GM23248 (cell line): ENCODE results near the gene SSH3. TPM values are rescaled to one million over a fixed set of nuclear protein-coding genes. Genes with fewer than 3 reads are reported as not detected.

Experiments used
- DNase-seq: peaks from one replicate; pipeline ENCODE4 v3.0.0-alpha.2; 2015
- H2AFZ ChIP-seq: fragments of 200-600 bp; sonication (generic); 2 replicates; pipeline ENCODE4 v1.6.1; 2016; ENCODE audit warnings: antibody characterized with exemption
- H3F3A ChIP-seq: fragments of 200-600 bp; sonication (generic); 2 replicates; pipeline ENCODE4 v1.6.1; 2016; ENCODE audit warnings: mild to moderate bottlenecking, antibody characterized with exemption, mixed run types; ENCODE audit not compliant: insufficient read depth
- H3K27ac ChIP-seq: fragments of 200-600 bp; sonication (generic); 2 replicates; pipeline ENCODE4 v1.5.1; 2016; ENCODE audit warnings: mild to moderate bottlenecking
- H3K27me3 ChIP-seq: fragments of 200-600 bp; sonication (generic); replicated peaks from 2 replicates; pipeline ENCODE4 v1.6.1; 2016; ENCODE audit warnings: mild to moderate bottlenecking; ENCODE audit not compliant: insufficient read depth
- H3K36me3 ChIP-seq: fragments of 200-600 bp; sonication (generic); 2 replicates; pipeline ENCODE4 v1.6.1; 2016; ENCODE audit warnings: low read depth, mild to moderate bottlenecking
- H3K4me1 ChIP-seq: fragments of 200-600 bp; sonication (generic); 2 replicates; pipeline ENCODE4 v1.6.1; 2016; ENCODE audit warnings: mild to moderate bottlenecking; ENCODE audit not compliant: insufficient read depth
- H3K4me2 ChIP-seq: fragments of 200-600 bp; sonication (generic); one replicate; pipeline ENCODE4 v1.6.1; 2016; ENCODE audit warnings: mild to moderate bottlenecking; ENCODE audit not compliant: unreplicated experiment
- H3K4me3 ChIP-seq: fragments of 200-600 bp; sonication (generic); 2 replicates; pipeline ENCODE4 v1.5.1; 2016; ENCODE audit warnings: mild to moderate bottlenecking
- H3K79me2 ChIP-seq: fragments of 200-600 bp; sonication (generic); 2 replicates; pipeline ENCODE4 v1.6.1; 2016; ENCODE audit warnings: mild to moderate bottlenecking; ENCODE audit not compliant: insufficient read depth
- H3K9ac ChIP-seq: fragments of 200-600 bp; sonication (generic); 2 replicates; pipeline ENCODE4 v1.6.1; 2016; ENCODE audit warnings: mild to moderate bottlenecking
- H3K9me2 ChIP-seq: fragments of 200-600 bp; sonication (generic); 2 replicates; pipeline ENCODE4 v1.6.1; 2016; ENCODE audit warnings: mixed run types, mild to moderate bottlenecking, moderate library complexity; ENCODE audit not compliant: insufficient read depth
- H3K9me3 ChIP-seq: fragments of 200-600 bp; sonication (generic); one replicate; pipeline ENCODE4 v1.6.1; 2017; ENCODE audit warnings: low read depth
- H4K20me1 ChIP-seq: fragments of 200-600 bp; sonication (generic); 2 replicates; pipeline ENCODE4 v1.6.0; 2016; ENCODE audit not compliant: insufficient read depth
- EZH2 ChIP-seq: fragments of 200-600 bp; sonication (generic); IDR thresholded peaks from 2 replicates; pipeline ENCODE4 v1.6.1; 2018; ENCODE audit warnings: antibody characterized with exemption, mild to moderate bottlenecking; ENCODE audit not compliant: insufficient read depth, poor library complexity, severe bottlenecking
- EZH2phosphoT487 ChIP-seq: fragments of 200-600 bp; sonication (generic); IDR thresholded peaks from 2 replicates; pipeline ENCODE4 v1.6.1; 2018; ENCODE audit warnings: antibody characterized with exemption, moderate library complexity, mild to moderate bottlenecking, low read depth; ENCODE audit not compliant: insufficient read depth
- WGBS, 2 experiments: methylation state at CpG; one replicate each; pipeline ENCODE4 v1.1.6; 2015 to 2017; ENCODE audit warnings: low lambda C conversion rate in 2 of 2, low coverage in 1 of 2; ENCODE audit errors: missing lambda C conversion rate in 2 of 2; 5-methylcytosine and 5-hydroxymethylcytosine counted together
- in situ Hi-C: fragments of 300-500 bp; cut with MboI; formaldehyde crosslinking; loops from 2 replicates; pipeline ENCODE4 v1.15.0; 2020
- polyA plus RNA-seq: library from polyadenylated mRNA; unstranded; fragments of >200 nt; fragmentation: Nextera tagmentation; extraction: Ambion mirVana; gene quantifications from 2 replicates; pipeline ENCODE4 v1.2.1, GENCODE V29; 2016
- total RNA-seq: library from RNA; depleted of rRNA; stranded (reverse); fragments of >200 nt; shearing (Covaris generic); gene quantifications from 2 replicates; pipeline ENCODE4 v1.2.3, GENCODE V29; 2014

The SSH3 gene
- total and polyA plus RNA-seq, 2 experiments from 2014 or later, result 20.1 to 26.4 TPM

DNA sequence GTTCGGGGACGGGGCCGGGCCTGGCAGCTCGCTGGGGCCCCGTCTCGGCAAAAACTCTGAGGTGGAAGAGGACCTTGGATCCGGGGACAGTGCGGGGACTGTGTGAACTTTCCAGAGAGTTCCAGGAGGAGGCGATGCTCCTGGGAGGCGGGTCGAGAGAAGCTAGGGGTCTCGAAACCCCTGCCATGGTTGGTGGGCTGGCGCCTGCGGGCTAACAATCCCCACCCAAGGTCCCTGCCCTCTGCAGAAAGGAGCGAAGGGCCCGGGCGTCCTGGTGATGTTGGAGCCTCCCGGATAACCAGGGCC is 41.7 kb upstream of the SSH3 start:
- no peak for TF ChIP-seq EZH2phosphoT487
- TF ChIP-seq EZH2, result no peak
- Histone ChIP-seq H3K9me2 (no peaks in the 10 kb centered on the region), H3K4me3 (peak overlapping the region; percentile 68), H3K27ac (no peak overlapping the region), H4K20me1 (no peaks in the 10 kb centered on the region), H2AFZ (peak overlapping the region; percentile 88), H3K79me2 (peaks cover 5% of the 10 kb centered on the region), H3K9ac (peak overlapping the region; percentile 60; the same call in 1 of the 2 replicates), H3K4me1 (peaks cover 15% of the 10 kb centered on the region), H3K36me3 (peaks cover 7% of the 10 kb centered on the region; the same call in 1 of the 2 replicates), H3K9me3 (no peaks in the 10 kb centered on the region), H3K27me3 (no peaks in the 10 kb centered on the region), H3F3A (peaks cover 33% of the 10 kb centered on the region), H3K4me2 (peak overlapping the region; percentile 74)
- in situ Hi-C loops, result no loop called here
- DNase-seq, result no peak
- WGBS, 2 experiments, result 17 to 30% methylated on average over 12 to 18 of the region's 18 CpGs

DNA sequence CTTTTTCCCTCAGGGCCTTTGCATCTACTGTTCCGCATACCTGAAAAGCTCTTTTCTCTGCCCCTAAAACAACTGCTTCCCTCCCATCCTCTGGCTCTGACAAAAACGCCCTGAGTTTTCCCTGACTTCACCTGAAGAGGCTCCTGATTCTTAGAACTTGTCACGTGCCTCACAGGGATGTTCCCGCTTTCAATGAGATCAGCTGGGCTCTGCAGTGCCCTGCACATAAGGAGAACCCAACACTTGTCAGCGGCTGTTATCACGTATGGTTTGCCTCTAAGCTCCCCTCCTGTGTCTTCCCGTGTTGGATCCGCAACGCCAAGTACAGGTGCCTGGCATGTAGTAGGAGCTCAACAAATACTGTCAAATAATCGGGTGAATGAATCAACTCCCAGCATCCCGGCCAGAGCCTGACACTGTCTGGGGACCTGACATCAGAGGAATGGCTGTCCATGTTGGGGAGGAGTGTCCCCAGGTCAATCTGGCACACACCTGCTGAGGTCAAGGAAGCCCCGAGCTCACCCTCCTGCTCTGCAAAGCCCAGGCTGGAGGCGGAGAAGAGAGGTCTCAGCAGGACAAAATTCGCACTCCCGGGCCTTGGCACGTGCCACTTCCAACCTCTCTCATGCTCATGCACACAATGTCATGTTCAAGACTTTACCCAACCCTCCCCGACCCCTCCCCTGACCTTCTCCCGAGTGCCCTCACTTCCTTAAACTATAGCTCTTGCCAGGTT is 41.2 kb upstream of the SSH3 start:
- DNase-seq, result no peak
- H3K4me3 ChIP-seq, result no peak overlapping the region
- no peak overlapping the region for H3K27ac ChIP-seq
- TF ChIP-seq EZH2, result no peak
- no peak for TF ChIP-seq EZH2phosphoT487
- H3F3A ChIP-seq, result peaks cover 28% of the 10 kb centered on the region
- H3K36me3 ChIP-seq, result peaks cover 1% of the 10 kb centered on the region; the same call in 1 of the 2 replicates
- H2AFZ ChIP-seq, result peak overlapping the region; percentile 88
- no peaks in the 10 kb centered on the region for H3K9me2 ChIP-seq
- in situ Hi-C loops, result no loop called here
- H3K9ac ChIP-seq, result no peak overlapping the region
- H3K79me2 ChIP-seq, result peaks cover 10% of the 10 kb centered on the region
- peak overlapping the region; percentile 86 for H3K4me2 ChIP-seq
- no peaks in the 10 kb centered on the region for H3K9me3 ChIP-seq
- peaks cover 15% of the 10 kb centered on the region for H3K4me1 ChIP-seq
- H3K27me3 ChIP-seq, result no peaks in the 10 kb centered on the region
- 49 to 51% methylated on average over 18 of the region's 18 CpGs for WGBS, 2 experiments
- no peaks in the 10 kb centered on the region for H4K20me1 ChIP-seq

- no peaks in the 10 kb centered on the region for H3K9me3 ChIP-seq
- H3K9me2 ChIP-seq, result no peaks in the 10 kb centered on the region
- peaks cover 22% of the 10 kb centered on the region for H3F3A ChIP-seq
- peak; percentile 94 for DNase-seq
- peak overlapping the region; percentile 37; the same call in 1 of the 2 replicates for H3K4me3 ChIP-seq
- no peaks in the 10 kb centered on the region for H3K27me3 ChIP-seq
- H3K9ac ChIP-seq, result peak overlapping the region; percentile 54
- no peaks in the 10 kb centered on the region for H3K36me3 ChIP-seq
- in situ Hi-C loops, result no loop called here
- H3K4me1 ChIP-seq, result peaks cover 21% of the 10 kb centered on the region
- peak overlapping the region; percentile 73 for H3K27ac ChIP-seq
- peak overlapping the region; percentile 84 for H2AFZ ChIP-seq
- peaks cover 19% of the 10 kb centered on the region for H3K79me2 ChIP-seq
- peak overlapping the region; percentile 86 for H3K4me2 ChIP-seq
- WGBS, 2 experiments, result 3 to 5% methylated on average over 22 of the region's 22 CpGs
- no peak for TF ChIP-seq EZH2
- no peak for TF ChIP-seq EZH2phosphoT487
- H4K20me1 ChIP-seq, result no peaks in the 10 kb centered on the region
Observed at GRCh38 chr11:67262731-67263675, 40.3 kb upstream of the SSH3 start.

GRCh38 chr11:67264260-67264659 is 39.1 kb upstream of the SSH3 start:
- Histone ChIP-seq H3K4me2 (no peak overlapping the region), H3K79me2 (peaks cover 32% of the 10 kb centered on the region)
- in situ Hi-C loops, result no loop called here

More at GRCh38 chr11:67264260-67264659, 39.1 kb upstream of the SSH3 start:
- no peak for DNase-seq
- Histone ChIP-seq H3K4me1 (peaks cover 22% of the 10 kb centered on the region), H2AFZ (no peak overlapping the region), H3K9ac (no peak overlapping the region), H3K27me3 (no peaks in the 10 kb centered on the region), H3K27ac (no peak overlapping the region), H3K4me3 (no peak overlapping the region), H3K9me2 (no peaks in the 10 kb centered on the region), H3K36me3 (no peaks in the 10 kb centered on the region), H4K20me1 (no peaks in the 10 kb centered on the region), H3K9me3 (no peaks in the 10 kb centered on the region), H3F3A (peaks cover 15% of the 10 kb centered on the region)
- no peak for TF ChIP-seq EZH2phosphoT487
- TF ChIP-seq EZH2, result no peak
- 86 to 89% methylated on average over 5 of the region's 5 CpGs for WGBS, 2 experiments
